Immature natural killer cell (primary cell): ENCODE measurements around the gene TEX261. TPM values are rescaled to one million over a fixed set of nuclear protein-coding genes. Genes with fewer than 3 reads are reported as not detected.

Experiments used
- DNase-seq, 3 donors: peaks; one replicate each; pipeline ENCODE4 v3.0.0; 2022; ENCODE audit warnings: mixed read lengths in 1 of 3
- H3K27ac Mint-ChIP-seq, 6 donors: one replicate each; pipeline ENCODE4 v1.8.0; 2020; ENCODE audit warnings: mixed read lengths in 6 of 6, mild to moderate bottlenecking in 5 of 6, inconsistent platforms in 4 of 6, moderate library complexity in 3 of 6
- H3K27me3 Mint-ChIP-seq, 3 donors: one replicate each; pipeline ENCODE4 v1.8.0; 2020 to 2021; ENCODE audit warnings: low read depth in 3 of 3, mild to moderate bottlenecking in 3 of 3, mixed read lengths in 3 of 3, moderate library complexity in 3 of 3, inconsistent platforms in 1 of 3
- H3K36me3 Mint-ChIP-seq, 3 donors: one replicate each; pipeline ENCODE4 v1.8.0; 2020; ENCODE audit warnings: mixed read lengths in 3 of 3, inconsistent platforms in 2 of 3, mild to moderate bottlenecking in 2 of 3
- H3K4me1 Mint-ChIP-seq, 2 donors: one replicate each; pipeline ENCODE4 v1.8.0; 2020; ENCODE audit warnings: inconsistent platforms in 2 of 2, mild to moderate bottlenecking in 2 of 2, mixed read lengths in 2 of 2, moderate library complexity in 1 of 2
- H3K4me3 Mint-ChIP-seq, 5 donors: one replicate each; pipeline ENCODE4 v1.8.0; 2020; ENCODE audit warnings: mild to moderate bottlenecking in 5 of 5, mixed read lengths in 5 of 5, inconsistent platforms in 3 of 5, moderate library complexity in 3 of 5
- H3K9me3 Mint-ChIP-seq, 6 donors: one replicate each; pipeline ENCODE4 v1.8.0; 2020; ENCODE audit warnings: mild to moderate bottlenecking in 6 of 6, mixed read lengths in 6 of 6, inconsistent platforms in 4 of 6, moderate library complexity in 3 of 6
- polyA plus RNA-seq, 3 donors: library from polyadenylated mRNA; unstranded; fragments of 300-500 nt; fragmentation: Illumina TruSeq; gene quantifications; one replicate each; pipeline ENCODE4 v1.2.3, GENCODE V29; 2021

TEX261 gene
- polyA plus RNA-seq, 3 donors from 2014 or later, result 25.8 to 44.7 (median 41.9) TPM

DNA sequence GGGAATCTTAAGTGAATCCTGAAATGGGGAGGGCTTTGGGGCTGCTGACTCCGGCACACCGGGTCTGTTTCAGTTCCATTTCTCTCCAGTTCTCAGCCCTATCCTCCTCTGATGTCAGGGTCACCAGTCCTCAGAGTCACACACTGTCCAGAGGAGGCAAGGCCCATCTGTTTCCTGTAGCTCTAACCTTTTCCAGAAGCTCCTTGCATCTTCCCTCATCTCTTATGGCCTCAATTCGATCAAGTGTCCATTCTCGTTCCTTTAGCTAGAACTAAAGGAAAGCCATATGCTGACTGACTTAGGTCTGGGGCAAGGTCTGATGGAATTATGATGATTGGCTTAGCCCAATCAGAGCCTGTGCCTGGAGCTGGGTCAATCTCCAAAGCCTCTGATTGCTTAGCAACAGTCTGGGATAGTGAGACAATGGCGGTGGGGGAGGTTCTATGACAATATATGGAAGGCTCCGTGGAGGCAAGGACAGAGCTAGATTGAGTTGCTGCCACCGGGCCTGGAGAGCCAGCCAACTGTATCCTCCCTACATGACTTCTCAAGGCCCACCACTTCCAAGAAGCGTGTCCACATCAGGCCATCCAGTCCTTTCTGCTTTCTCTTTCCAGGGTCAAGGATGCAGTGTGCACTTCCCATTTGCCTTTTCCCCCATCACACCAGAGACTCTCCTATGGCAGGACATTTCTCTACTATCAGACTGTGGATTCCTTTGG is 11.0 kb downstream of the TEX261 start:
- DNase-seq, result no peak
- Mint-ChIP-seq H3K36me3 (peaks cover 0 to 18% (median 9%) of the 10 kb centered on the region in 3 donors), H3K27me3 (no peaks in the 10 kb centered on the region), H3K4me3 (no peak overlapping the region), H3K9me3 (no peaks in the 10 kb centered on the region), H3K4me1 (peaks cover 19 to 20% of the 10 kb centered on the region in 2 donors), H3K27ac (no peak overlapping the region)

GRCh38 chr2:70982971-70983370 is 11.7 kb downstream of the TEX261 start:
- H3K4me3 Mint-ChIP-seq, result no peak overlapping the region

DNA sequence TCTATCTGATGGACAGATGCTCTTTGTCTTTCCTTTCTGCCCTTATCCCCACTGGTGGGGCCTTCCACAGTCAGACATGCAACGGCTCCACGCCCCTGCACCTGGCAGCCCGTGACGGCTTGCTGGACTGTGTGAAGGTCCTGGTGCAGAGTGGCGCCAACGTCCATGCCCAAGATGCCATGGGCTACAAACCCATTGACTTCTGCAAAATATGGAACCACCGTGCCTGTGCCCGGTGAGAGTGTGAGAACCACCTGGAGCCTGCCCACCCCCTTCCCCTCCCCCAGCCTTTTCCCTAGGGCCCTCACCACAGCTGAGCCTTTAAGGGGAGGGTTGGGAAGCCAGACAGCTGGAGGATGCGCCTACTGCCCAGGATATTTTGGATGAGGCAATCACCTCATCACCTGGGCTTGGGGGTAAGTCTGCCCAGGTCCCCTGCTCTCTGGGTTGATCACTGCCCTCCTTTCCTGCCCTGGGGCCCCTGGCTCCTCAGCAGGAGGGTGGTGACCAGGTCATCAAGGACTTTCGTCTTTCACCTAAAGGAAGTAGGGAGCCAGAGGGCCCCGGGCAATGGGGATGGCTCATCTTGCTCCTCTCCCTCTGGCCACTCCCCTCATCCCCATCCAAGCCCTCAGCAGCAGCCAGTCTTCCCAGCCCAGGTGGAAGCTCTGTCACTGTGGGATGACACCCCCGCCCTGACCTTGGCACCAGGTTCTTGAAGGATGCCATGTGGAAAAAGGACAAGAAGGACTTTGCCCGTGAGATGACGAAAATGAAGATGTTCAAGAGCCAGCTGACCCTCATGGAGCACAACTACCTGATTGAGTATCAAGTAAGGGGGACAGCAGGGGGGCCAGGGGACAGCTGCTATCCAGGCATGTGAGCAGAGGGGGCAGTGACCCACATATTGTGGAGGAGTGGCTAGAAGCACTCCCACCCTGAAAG is 12.5 kb downstream of the TEX261 start:
- Mint-ChIP-seq H3K27ac (no peak overlapping the region), H3K9me3 (peaks cover 0 to 1% (median 0%) of the 10 kb centered on the region in 6 donors), H3K4me1 (peaks cover 30 to 32% of the 10 kb centered on the region in 2 donors), H3K36me3 (peaks cover 0 to 11% (median 5%) of the 10 kb centered on the region in 3 donors), H3K4me3 (no peak overlapping the region), H3K27me3 (peaks cover 1 to 2% (median 2%) of the 10 kb centered on the region in 3 donors)
- DNase-seq, result no peak

More at GRCh38 chr2:70982971-70983370, 11.7 kb downstream of the TEX261 start:
- Mint-ChIP-seq H3K27ac (no peak overlapping the region), H3K4me1 (peaks cover 23 to 24% of the 10 kb centered on the region in 2 donors), H3K36me3 (peaks cover 0 to 14% (median 5%) of the 10 kb centered on the region in 3 donors), H3K9me3 (peaks cover 0 to 1% (median 0%) of the 10 kb centered on the region in 6 donors), H3K27me3 (peaks cover 0 to 2% (median 1%) of the 10 kb centered on the region in 3 donors)
- no peak for DNase-seq

GRCh38 chr2:70981421-70981820 is 13.3 kb downstream of the TEX261 start:
- Mint-ChIP-seq H3K4me1 (peaks cover 35 to 37% of the 10 kb centered on the region in 2 donors), H3K27ac (peak overlapping the region in 1 of 6 donors; percentile 18), H3K9me3 (peaks cover 0 to 1% (median 0%) of the 10 kb centered on the region in 6 donors), H3K36me3 (peaks cover 0 to 7% (median 3%) of the 10 kb centered on the region in 3 donors), H3K27me3 (peaks cover 2 to 8% (median 4%) of the 10 kb centered on the region in 3 donors), H3K4me3 (no peak overlapping the region)
- no peak for DNase-seq

- H3K9me3 Mint-ChIP-seq, result peaks cover 0 to 1% (median 0%) of the 10 kb centered on the region in 6 donors
- H3K27me3 Mint-ChIP-seq, result peaks cover 2 to 8% (median 4%) of the 10 kb centered on the region in 3 donors
- peak overlapping the region in 2 of 6 donors; percentile 65 to 68 for H3K27ac Mint-ChIP-seq
- no peaks in the 10 kb centered on the region for H3K36me3 Mint-ChIP-seq
- no peak for DNase-seq
- peak overlapping the region; percentile 65 to 82 (median 74) for H3K4me3 Mint-ChIP-seq
- H3K4me1 Mint-ChIP-seq, result peaks cover 23 to 24% of the 10 kb centered on the region in 2 donors
Measured at GRCh38 chr2:70979626-70980025, 15.0 kb downstream of the TEX261 start.

GRCh38 chr2:70979180-70979488 is 15.5 kb downstream of the TEX261 start:
- Mint-ChIP-seq H3K27me3 (peaks cover 2 to 8% (median 4%) of the 10 kb centered on the region in 3 donors), H3K36me3 (no peaks in the 10 kb centered on the region), H3K9me3 (peaks cover 0 to 1% (median 0%) of the 10 kb centered on the region in 6 donors), H3K4me3 (peak overlapping the region; percentile 65 to 82 (median 74)), H3K27ac (peak overlapping the region in 3 of 6 donors; percentile 65 to 72 (median 68)), H3K4me1 (peaks cover 18 to 19% of the 10 kb centered on the region in 2 donors)
- no peak for DNase-seq

GRCh38 chr2:70978341-70979179 is 16.1 kb downstream of the TEX261 start, which contains the start of gene ANKRD53:
ANKRD53 (plus strand) TSS chr2:70978630; CDS start chr2:70978646, 16 bp downstream.
- H3K27me3 Mint-ChIP-seq, result peaks cover 4 to 8% (median 4%) of the 10 kb centered on the region in 3 donors
- peak; percentile 18 to 26 (median 20) for DNase-seq
- H3K4me3 Mint-ChIP-seq, result peak within 1 kb of the TSS; percentile 87 to 96 (median 92)
- peaks cover 0 to 1% (median 0%) of the 10 kb centered on the region in 6 donors for H3K9me3 Mint-ChIP-seq
- peak within 1 kb of the TSS; percentile 85 to 97 (median 94) for H3K27ac Mint-ChIP-seq
- H3K36me3 Mint-ChIP-seq, result no peaks in the 10 kb centered on the region
- peaks cover 17 to 19% of the 10 kb centered on the region in 2 donors for H3K4me1 Mint-ChIP-seq

- Mint-ChIP-seq H3K4me1 (peaks cover 17 to 19% of the 10 kb centered on the region in 2 donors), H3K9me3 (peaks cover 0 to 1% (median 0%) of the 10 kb centered on the region in 6 donors), H3K4me3 (peak overlapping the region; percentile 87 to 96 (median 92)), H3K27ac (peak overlapping the region; percentile 85 to 97 (median 94)), H3K27me3 (peaks cover 4 to 8% (median 4%) of the 10 kb centered on the region in 3 donors), H3K36me3 (no peaks in the 10 kb centered on the region)
- peak; percentile 12 to 30 (median 24) for DNase-seq
Measured at GRCh38 chr2:70977605-70978205, 17.0 kb downstream of the TEX261 start.

- H3K27me3 Mint-ChIP-seq, result peaks cover 4 to 14% (median 4%) of the 10 kb centered on the region in 3 donors
- peaks cover 17 to 19% of the 10 kb centered on the region in 2 donors for H3K4me1 Mint-ChIP-seq
- no peak for DNase-seq
- H3K27ac Mint-ChIP-seq, result peak overlapping the region in 4 of 6 donors; percentile 18 to 66 (median 40)
- H3K9me3 Mint-ChIP-seq, result peaks cover 0 to 1% (median 0%) of the 10 kb centered on the region in 6 donors
- H3K36me3 Mint-ChIP-seq, result no peaks in the 10 kb centered on the region
- H3K4me3 Mint-ChIP-seq, result no peak overlapping the region
Measured at GRCh38 chr2:70975237-70975636, 19.4 kb downstream of the TEX261 start.

DNA sequence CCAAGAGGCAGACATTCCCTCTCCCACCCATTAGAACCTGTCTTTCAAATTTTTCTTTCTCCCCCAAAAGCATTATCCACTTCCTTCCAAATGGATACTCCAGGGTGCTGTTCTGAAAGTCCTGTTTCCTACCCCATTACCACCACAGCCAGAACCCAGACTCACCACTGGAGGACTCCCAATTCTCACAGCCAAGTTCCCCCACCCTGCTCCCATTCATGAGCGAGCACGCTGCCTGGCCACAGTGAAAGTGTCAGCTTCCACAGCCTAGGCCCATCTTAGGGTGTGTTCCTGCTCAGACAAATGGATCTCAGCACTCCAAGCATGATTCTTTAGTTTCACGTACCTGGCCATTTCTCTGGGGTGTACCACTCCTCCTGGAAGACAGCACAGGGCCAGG is 20.1 kb downstream of the TEX261 start:
- no peak for DNase-seq
- H3K27ac Mint-ChIP-seq, result no peak overlapping the region
- peaks cover 17 to 19% of the 10 kb centered on the region in 2 donors for H3K4me1 Mint-ChIP-seq
- H3K9me3 Mint-ChIP-seq, result peaks cover 0 to 1% (median 0%) of the 10 kb centered on the region in 6 donors
- H3K36me3 Mint-ChIP-seq, result no peaks in the 10 kb centered on the region
- no peak overlapping the region for H3K4me3 Mint-ChIP-seq
- H3K27me3 Mint-ChIP-seq, result peaks cover 4 to 14% (median 7%) of the 10 kb centered on the region in 3 donors

DNA sequence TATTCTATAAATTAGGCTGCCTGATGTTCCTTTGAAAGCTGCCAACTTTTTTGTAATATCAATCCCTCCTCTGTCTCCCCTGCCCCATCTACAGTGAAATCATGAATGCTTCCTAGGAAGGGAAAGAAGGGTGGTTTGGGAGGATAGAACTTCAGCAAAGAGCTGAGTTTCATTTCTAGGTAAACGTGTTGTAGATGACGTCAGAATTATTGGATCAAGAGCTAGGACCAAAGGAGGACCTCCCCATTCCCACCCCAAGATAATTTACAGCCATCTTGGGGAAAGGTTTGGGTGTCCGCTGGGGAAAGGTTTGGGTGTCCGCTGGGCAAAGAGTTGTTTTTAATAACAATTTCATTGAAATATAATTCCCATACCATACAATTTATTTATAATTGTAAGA is 27.5 kb downstream of the TEX261 start:
- peaks cover 6 to 9% of the 10 kb centered on the region in 2 donors for H3K4me1 Mint-ChIP-seq
- H3K4me3 Mint-ChIP-seq, result no peak overlapping the region
- H3K9me3 Mint-ChIP-seq, result no peaks in the 10 kb centered on the region
- DNase-seq, result no peak
- no peak overlapping the region for H3K27ac Mint-ChIP-seq
- H3K27me3 Mint-ChIP-seq, result peaks cover 9 to 11% (median 9%) of the 10 kb centered on the region in 3 donors
- H3K36me3 Mint-ChIP-seq, result peaks cover 0 to 3% (median 0%) of the 10 kb centered on the region in 3 donors

GRCh38 chr2:70966681-70967080 is 28.0 kb downstream of the TEX261 start:
- DNase-seq, result no peak
- Mint-ChIP-seq H3K4me1 (peaks cover 6 to 9% of the 10 kb centered on the region in 2 donors), H3K36me3 (peaks cover 0 to 3% (median 0%) of the 10 kb centered on the region in 3 donors), H3K9me3 (no peaks in the 10 kb centered on the region), H3K27ac (no peak overlapping the region), H3K27me3 (peaks cover 9 to 12% (median 11%) of the 10 kb centered on the region in 3 donors), H3K4me3 (peak overlapping the region in 2 of 5 donors; percentile 36 to 38)
